ENCODE data around the gene DNAL1.

The DNAL1 gene

GRCh38 chr14:73620268-73620667, 24.5 kb upstream of the DNAL1 start:
- Histone ChIP-seq H3K9me3 (ENCODE audit: severe bottlenecking) (no peaks in the 10 kb centered on the region), H3K27me3 (ENCODE audit: insufficient read depth, low read depth, severe bottlenecking) (no peaks in the 10 kb centered on the region), H3K27ac (no peak overlapping the region), H3K4me3 (ENCODE audit: low read depth, low read length) (no peak overlapping the region), H3K36me3 (no peaks in the 10 kb centered on the region)
- no peak for TF ChIP-seq CTCF (IDR thresholded peaks at IDR 0.05; ENCODE audit: low read depth, low read length)
- DNase-seq: no peak

GRCh38 chr14:73623504-73624054, 21.2 kb upstream of the DNAL1 start:
- no peak for DNase-seq
- H3K4me3 ChIP-seq (ENCODE audit: low read depth, low read length): no peak overlapping the region
- no peak for TF ChIP-seq CTCF (IDR thresholded peaks at IDR 0.05; ENCODE audit: low read depth, low read length)
- no peaks in the 10 kb centered on the region for H3K27me3 ChIP-seq (ENCODE audit: insufficient read depth, low read depth, severe bottlenecking)
- H3K36me3 ChIP-seq: no peaks in the 10 kb centered on the region
- no peaks in the 10 kb centered on the region for H3K9me3 ChIP-seq (ENCODE audit: severe bottlenecking)
- H3K27ac ChIP-seq: no peak overlapping the region

GRCh38 chr14:73625706-73626105, 19.1 kb upstream of the DNAL1 start:
- Histone ChIP-seq H3K27me3 (ENCODE audit: insufficient read depth, low read depth, severe bottlenecking) (no peaks in the 10 kb centered on the region), H3K4me3 (ENCODE audit: low read depth, low read length) (no peak overlapping the region), H3K9me3 (ENCODE audit: severe bottlenecking) (no peaks in the 10 kb centered on the region), H3K36me3 (no peaks in the 10 kb centered on the region), H3K27ac (no peak overlapping the region)
- no peak for TF ChIP-seq CTCF (IDR thresholded peaks at IDR 0.05; ENCODE audit: low read depth, low read length)
- DNase-seq: no peak

- no peaks in the 10 kb centered on the region for H3K9me3 ChIP-seq (ENCODE audit: severe bottlenecking)
- H3K4me3 ChIP-seq (ENCODE audit: low read depth, low read length): no peak overlapping the region
- no peak for DNase-seq
- TF ChIP-seq CTCF (IDR thresholded peaks at IDR 0.05; ENCODE audit: low read depth, low read length): no peak
- H3K27ac ChIP-seq: no peak overlapping the region
- no peaks in the 10 kb centered on the region for H3K27me3 ChIP-seq (ENCODE audit: insufficient read depth, low read depth, severe bottlenecking)
- no peaks in the 10 kb centered on the region for H3K36me3 ChIP-seq
Measured at GRCh38 chr14:73627151-73627558, 17.6 kb upstream of the DNAL1 start.

GRCh38 chr14:73630009-73630780, 14.6 kb upstream of the DNAL1 start:
- DNase-seq: no peak
- Histone ChIP-seq H3K27ac (no peak overlapping the region), H3K36me3 (no peaks in the 10 kb centered on the region), H3K27me3 (ENCODE audit: insufficient read depth, low read depth, severe bottlenecking) (no peaks in the 10 kb centered on the region), H3K4me3 (ENCODE audit: low read depth, low read length) (no peak overlapping the region), H3K9me3 (ENCODE audit: severe bottlenecking) (no peaks in the 10 kb centered on the region)
- TF ChIP-seq CTCF (IDR thresholded peaks at IDR 0.05; ENCODE audit: low read depth, low read length): no peak
